Astrocyte (in vitro differentiated cells and primary cell): ENCODE measurements around the gene LRP1B. TPM values are rescaled to one million over a fixed set of nuclear protein-coding genes. Genes with fewer than 3 reads are reported as not detected.

Experiments
- DNase-seq: peaks from one replicate; pipeline ENCODE4 v3.0.0-alpha.2; 2010; ENCODE audit warnings: low read depth
- FAIRE-seq: peaks from 2 replicates; lab custom pipeline; 2011; peaks lifted over from hg19 to GRCh38; lab: Jason Lieb, UNC
- H2AFZ ChIP-seq: 2 replicates; pipeline ENCODE4 v1.6.0; 2012; ENCODE audit warnings: low read depth, low read length, inconsistent platforms
- H3K27ac ChIP-seq: 2 replicates; pipeline ENCODE4 v1.5.1; 2011; ENCODE audit warnings: low read depth, low read length, inconsistent platforms
- H3K27me3 ChIP-seq: 2 replicates; pipeline ENCODE4 v1.6.0; 2011; ENCODE audit warnings: low read length, inconsistent platforms; ENCODE audit not compliant: insufficient read depth
- H3K36me3 ChIP-seq: 2 replicates; pipeline ENCODE4 v1.5.1; 2011; ENCODE audit warnings: low read length, inconsistent platforms; ENCODE audit not compliant: insufficient read depth
- H3K4me1 ChIP-seq: 2 replicates; pipeline ENCODE4 v1.5.1; 2011; ENCODE audit warnings: low read length, inconsistent platforms; ENCODE audit not compliant: insufficient read depth
- H3K4me2 ChIP-seq: 2 replicates; pipeline ENCODE4 v1.6.0; 2012; ENCODE audit warnings: low read length, inconsistent platforms
- H3K4me3 ChIP-seq: 2 replicates; pipeline ENCODE4 v1.5.1; 2011; ENCODE audit warnings: low read depth, mild to moderate bottlenecking, low read length, inconsistent platforms; ENCODE audit not compliant: insufficient read depth
- H3K79me2 ChIP-seq: 2 replicates; pipeline ENCODE4 v1.6.0; 2012; ENCODE audit warnings: mild to moderate bottlenecking, low read length, inconsistent platforms; ENCODE audit not compliant: insufficient read depth
- H3K9ac ChIP-seq: 2 replicates; pipeline ENCODE4 v1.6.0; 2012; ENCODE audit warnings: mild to moderate bottlenecking, low read length, inconsistent platforms
- H3K9me3 ChIP-seq: 2 replicates; pipeline ENCODE4 v1.5.1; 2012; ENCODE audit warnings: low read depth, mild to moderate bottlenecking, low read length, inconsistent platforms; ENCODE audit not compliant: insufficient read depth
- H4K20me1 ChIP-seq: 2 replicates; pipeline ENCODE4 v1.6.0; 2012; ENCODE audit warnings: low read length, inconsistent platforms; ENCODE audit not compliant: insufficient read depth
- H3K27ac Mint-ChIP-seq: one replicate; pipeline ENCODE4 v1.8.0; 2021; ENCODE audit warnings: mild to moderate bottlenecking, mixed read lengths; ENCODE audit not compliant: unreplicated experiment
- H3K27me3 Mint-ChIP-seq: one replicate; pipeline ENCODE4 v1.8.0; 2021; ENCODE audit warnings: low read depth, mixed read lengths; ENCODE audit not compliant: unreplicated experiment
- H3K36me3 Mint-ChIP-seq: one replicate; pipeline ENCODE4 v1.8.0; 2021; ENCODE audit warnings: low read depth, mixed read lengths; ENCODE audit not compliant: unreplicated experiment
- H3K4me1 Mint-ChIP-seq: one replicate; pipeline ENCODE4 v1.8.0; 2021; ENCODE audit warnings: low read depth, mixed read lengths; ENCODE audit not compliant: unreplicated experiment
- H3K4me3 Mint-ChIP-seq: one replicate; pipeline ENCODE4 v1.8.0; 2021; ENCODE audit warnings: mild to moderate bottlenecking, moderate library complexity, mixed read lengths; ENCODE audit not compliant: unreplicated experiment
- H3K9me3 Mint-ChIP-seq: one replicate; pipeline ENCODE4 v1.8.0; 2021; ENCODE audit warnings: mild to moderate bottlenecking, mixed read lengths; ENCODE audit not compliant: unreplicated experiment
- EZH2 ChIP-seq: IDR thresholded peaks from 2 replicates; pipeline ENCODE4 v1.6.1; 2012; ENCODE audit warnings: mild to moderate bottlenecking, low read length, inconsistent platforms; ENCODE audit not compliant: insufficient read depth
- total RNA-seq: library from RNA; stranded (reverse); gene quantifications from 2 replicates; pipeline ENCODE4 v1.2.1, GENCODE V29; 2021
- TF ChIP-seq, protein P1 (sequence below): IDR thresholded peaks from 2 replicates; pipeline ENCODE4 v1.5.1; 2011; ENCODE audit warnings: low read depth, mild to moderate bottlenecking, inconsistent platforms, low read length, moderate library complexity; ENCODE audit not compliant: insufficient read depth

Gene LRP1B
- total RNA-seq, 1 donor from 2014 or later: 1.5 TPM

DNA sequence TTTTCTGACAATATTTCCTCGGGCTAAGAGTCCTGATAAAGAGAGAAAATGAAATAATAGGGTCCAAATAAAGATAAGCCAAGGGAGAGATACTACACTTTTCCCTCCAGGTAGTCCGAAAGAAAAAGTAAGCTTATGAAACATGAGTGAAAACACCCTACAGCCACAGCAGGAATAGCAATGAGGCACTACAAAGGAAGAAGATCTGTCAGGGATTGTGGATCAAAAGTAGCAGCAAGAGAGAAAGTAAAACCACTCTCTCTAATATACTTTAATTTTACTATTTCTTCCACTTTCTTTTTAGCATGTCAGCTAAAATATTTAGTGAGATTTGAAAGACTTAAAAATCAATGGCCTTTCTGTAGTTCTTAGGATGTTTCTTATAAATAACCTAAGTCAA is 1601.8 kb downstream of the LRP1B start:
- Histone ChIP-seq H3K4me3 (no peak overlapping the region), H4K20me1 (no peaks in the 10 kb centered on the region), H3K36me3 (no peaks in the 10 kb centered on the region), H2AFZ (no peak overlapping the region), H3K4me2 (no peak overlapping the region), H3K9me3 (no peaks in the 10 kb centered on the region), H3K27ac (no peak overlapping the region), H3K27me3 (no peaks in the 10 kb centered on the region), H3K9ac (no peak overlapping the region), H3K4me1 (no peaks in the 10 kb centered on the region), H3K79me2 (no peaks in the 10 kb centered on the region)
- Mint-ChIP-seq H3K4me3 (no peak overlapping the region), H3K4me1 (peaks cover 8% of the 10 kb centered on the region), H3K27ac (no peak overlapping the region), H3K27me3 (no peaks in the 10 kb centered on the region), H3K9me3 (no peaks in the 10 kb centered on the region), H3K36me3 (no peaks in the 10 kb centered on the region)
- TF ChIP-seq, protein P1, sequence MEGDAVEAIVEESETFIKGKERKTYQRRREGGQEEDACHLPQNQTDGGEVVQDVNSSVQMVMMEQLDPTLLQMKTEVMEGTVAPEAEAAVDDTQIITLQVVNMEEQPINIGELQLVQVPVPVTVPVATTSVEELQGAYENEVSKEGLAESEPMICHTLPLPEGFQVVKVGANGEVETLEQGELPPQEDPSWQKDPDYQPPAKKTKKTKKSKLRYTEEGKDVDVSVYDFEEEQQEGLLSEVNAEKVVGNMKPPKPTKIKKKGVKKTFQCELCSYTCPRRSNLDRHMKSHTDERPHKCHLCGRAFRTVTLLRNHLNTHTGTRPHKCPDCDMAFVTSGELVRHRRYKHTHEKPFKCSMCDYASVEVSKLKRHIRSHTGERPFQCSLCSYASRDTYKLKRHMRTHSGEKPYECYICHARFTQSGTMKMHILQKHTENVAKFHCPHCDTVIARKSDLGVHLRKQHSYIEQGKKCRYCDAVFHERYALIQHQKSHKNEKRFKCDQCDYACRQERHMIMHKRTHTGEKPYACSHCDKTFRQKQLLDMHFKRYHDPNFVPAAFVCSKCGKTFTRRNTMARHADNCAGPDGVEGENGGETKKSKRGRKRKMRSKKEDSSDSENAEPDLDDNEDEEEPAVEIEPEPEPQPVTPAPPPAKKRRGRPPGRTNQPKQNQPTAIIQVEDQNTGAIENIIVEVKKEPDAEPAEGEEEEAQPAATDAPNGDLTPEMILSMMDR: no peak
- no peak for TF ChIP-seq EZH2
- FAIRE-seq (no peak), DNase-seq (no peak)

DNA sequence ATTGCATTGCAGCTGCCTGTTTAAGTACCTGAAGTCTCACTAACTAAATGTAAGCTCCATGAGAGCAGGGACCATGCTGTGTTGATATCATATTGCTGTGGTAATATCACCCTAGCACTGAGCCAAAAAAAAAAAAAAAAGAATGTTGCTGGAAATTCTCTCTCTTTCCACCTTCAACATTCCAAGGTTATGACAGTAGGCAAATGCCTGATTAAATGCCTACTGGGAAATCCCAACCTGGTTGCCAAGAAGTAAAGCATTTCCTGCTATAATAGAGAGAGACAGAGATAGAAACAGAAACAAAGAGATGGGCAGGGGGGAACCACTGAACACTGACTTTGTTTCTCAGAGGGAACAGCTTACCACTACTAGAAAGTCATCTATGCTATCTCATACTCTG is 1604.2 kb downstream of the LRP1B start:
- Histone ChIP-seq H3K4me1 (no peaks in the 10 kb centered on the region), H3K27ac (no peak overlapping the region), H3K4me2 (no peak overlapping the region), H3K36me3 (no peaks in the 10 kb centered on the region), H2AFZ (no peak overlapping the region), H3K9me3 (no peaks in the 10 kb centered on the region), H3K4me3 (no peak overlapping the region), H3K79me2 (no peaks in the 10 kb centered on the region), H3K27me3 (no peaks in the 10 kb centered on the region), H3K9ac (no peak overlapping the region), H4K20me1 (no peaks in the 10 kb centered on the region)
- DNase-seq: peak; percentile 63
- TF ChIP-seq, protein P1: no peak
- no peak for TF ChIP-seq EZH2
- Mint-ChIP-seq H3K27ac (no peak overlapping the region), H3K36me3 (no peaks in the 10 kb centered on the region), H3K4me3 (no peak overlapping the region), H3K27me3 (no peaks in the 10 kb centered on the region), H3K9me3 (no peaks in the 10 kb centered on the region), H3K4me1 (peaks cover 8% of the 10 kb centered on the region)
- no peak for FAIRE-seq

DNA sequence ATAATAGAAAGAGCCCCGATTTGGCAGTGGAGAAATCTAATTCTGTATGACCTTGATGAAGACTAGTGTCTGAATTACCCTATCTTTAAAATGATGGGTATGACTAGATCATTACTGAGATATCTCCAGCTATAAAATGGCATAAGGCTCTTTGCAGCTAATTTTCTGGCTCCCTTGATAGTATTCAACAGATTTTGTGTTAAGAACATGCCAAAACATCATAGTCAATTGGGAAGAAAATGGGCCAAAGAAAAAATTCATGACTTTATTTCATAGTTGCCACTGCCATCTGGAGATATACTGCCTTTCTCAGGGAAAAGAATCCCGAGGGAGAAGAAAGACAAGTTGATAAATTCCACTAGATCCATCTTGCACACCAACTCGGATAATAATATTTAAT is 1618.7 kb downstream of the LRP1B start:
- Mint-ChIP-seq H3K4me3 (no peak overlapping the region), H3K4me1 (peaks cover 4% of the 10 kb centered on the region), H3K9me3 (no peaks in the 10 kb centered on the region), H3K27ac (no peak overlapping the region), H3K36me3 (no peaks in the 10 kb centered on the region), H3K27me3 (no peaks in the 10 kb centered on the region)
- H4K20me1 ChIP-seq: no peaks in the 10 kb centered on the region
- no peaks in the 10 kb centered on the region for H3K9me3 ChIP-seq
- H3K4me3 ChIP-seq: no peak overlapping the region
- no peaks in the 10 kb centered on the region for H3K36me3 ChIP-seq
- H3K27me3 ChIP-seq: no peaks in the 10 kb centered on the region
- FAIRE-seq (no peak), DNase-seq (no peak)
- no peak for TF ChIP-seq EZH2
- TF ChIP-seq, protein P1: no peak
- no peak overlapping the region for H3K4me2 ChIP-seq
- H3K27ac ChIP-seq: no peak overlapping the region
- no peaks in the 10 kb centered on the region for H3K79me2 ChIP-seq
- H3K4me1 ChIP-seq: no peaks in the 10 kb centered on the region
- H3K9ac ChIP-seq: no peak overlapping the region
- no peak overlapping the region for H2AFZ ChIP-seq
